Erythroblast (primary cell): ENCODE data around the gene MB21D2.

Experiments
- DNase-seq, 2 experiments: peaks; one replicate each; lab custom pipeline; 2025; lab: John Stamatoyannopoulos, UW
- GATA1 ChIP-seq: IDR thresholded peaks from 2 replicates; pipeline ENCODE4 v1.6.1; 2011; ENCODE audit warnings: low read depth, mild to moderate bottlenecking, control low read depth, low read length, moderate library complexity
- POLR2A ChIP-seq: IDR thresholded peaks from 2 replicates; pipeline ENCODE4 v1.6.1; 2011; ENCODE audit warnings: mild to moderate bottlenecking, low read length

Gene MB21D2

GRCh38 chr3:192870822-192871221 lies 46.8 kb downstream of the MB21D2 start:
- TF ChIP-seq GATA1 (no peak), POLR2A (no peak)
- no peak for DNase-seq

- no peak for TF ChIP-seq GATA1
- no peak for TF ChIP-seq POLR2A
- no peak for DNase-seq
Measured at GRCh38 chr3:192869131-192870031, 48.3 kb downstream of the MB21D2 start.

- no peak for DNase-seq
- no peak for TF ChIP-seq GATA1
- TF ChIP-seq POLR2A, result no peak
Measured at GRCh38 chr3:192867645-192868044, 50.0 kb downstream of the MB21D2 start.

DNA sequence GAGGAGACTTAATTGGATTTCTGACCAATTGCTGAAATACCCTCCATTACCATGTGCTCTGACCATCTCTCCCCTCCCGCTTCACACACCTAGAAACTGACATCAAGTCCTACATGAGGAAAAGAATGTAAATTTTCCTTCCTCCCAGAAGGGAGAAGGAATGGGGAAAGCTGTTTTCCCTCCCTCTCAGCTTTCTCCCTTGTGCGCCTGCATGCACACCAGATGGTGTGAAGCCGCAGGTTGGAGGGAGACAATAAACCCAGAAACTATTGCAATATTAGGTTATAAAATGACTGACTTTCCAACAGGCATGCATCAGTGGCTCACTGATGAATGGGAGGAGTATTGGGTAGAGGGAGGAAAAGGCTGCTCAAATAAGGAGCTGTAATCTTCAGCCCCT lies 50.9 kb downstream of the MB21D2 start:
- no peak for TF ChIP-seq POLR2A
- TF ChIP-seq GATA1, result no peak
- DNase-seq, result no peak

DNA sequence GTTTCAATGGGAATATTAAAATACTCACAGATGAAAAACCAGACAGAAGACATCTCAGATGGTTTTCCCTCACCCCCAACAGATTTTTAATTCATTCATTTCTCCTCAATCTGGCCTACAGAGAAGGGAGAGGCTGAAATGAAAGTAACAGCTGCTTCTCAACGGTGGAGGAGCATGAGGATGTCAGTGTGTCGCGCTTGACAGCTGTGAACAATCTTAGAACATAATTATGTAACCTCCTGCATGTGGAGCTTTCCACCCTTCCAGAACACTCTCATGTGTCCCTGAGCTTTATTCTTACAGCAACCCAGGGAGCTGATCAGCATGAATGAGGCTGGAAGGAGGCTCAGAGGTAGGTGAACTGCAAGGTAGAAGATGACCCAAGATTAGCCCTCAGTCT lies 52.7 kb downstream of the MB21D2 start:
- no peak for DNase-seq
- TF ChIP-seq GATA1 (no peak), POLR2A (no peak)

- no peak for TF ChIP-seq GATA1
- TF ChIP-seq POLR2A, result no peak
- no peak for DNase-seq
Measured at GRCh38 chr3:192863091-192863420, 54.6 kb downstream of the MB21D2 start.

GRCh38 chr3:192862408-192863090 lies 55.1 kb downstream of the MB21D2 start:
- DNase-seq, result no peak
- TF ChIP-seq GATA1 (no peak), POLR2A (no peak)

DNA sequence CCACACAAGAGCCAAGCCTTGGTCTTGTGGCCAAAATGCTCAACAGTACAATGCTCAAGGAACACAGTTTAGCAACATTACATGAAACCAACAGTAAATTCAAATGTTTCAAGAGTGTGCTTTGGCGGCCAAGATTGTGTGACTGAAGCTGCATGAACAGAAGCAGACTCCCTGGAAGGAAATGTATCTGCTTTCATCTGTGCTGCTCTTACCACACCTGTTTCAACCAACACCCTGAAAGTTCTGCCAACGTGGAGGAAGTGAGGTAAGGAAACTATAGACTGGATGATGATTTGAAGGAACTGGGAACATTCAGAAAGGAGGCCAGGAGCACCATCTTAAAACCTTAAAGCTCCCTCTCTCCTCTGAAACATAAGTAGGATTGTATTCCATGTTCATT lies 55.7 kb downstream of the MB21D2 start:
- no peak for DNase-seq
- TF ChIP-seq POLR2A (no peak), GATA1 (no peak)

- TF ChIP-seq POLR2A (no peak), GATA1 (no peak)
- DNase-seq, result no peak
Measured at GRCh38 chr3:192860454-192860853, 57.2 kb downstream of the MB21D2 start.

- DNase-seq, result no peak
- no peak for TF ChIP-seq GATA1
- no peak for TF ChIP-seq POLR2A
Measured at GRCh38 chr3:192858849-192859585, 58.6 kb downstream of the MB21D2 start.

- DNase-seq, result no peak
Measured at GRCh38 chr3:192857260-192857661, 60.4 kb downstream of the MB21D2 start.

GRCh38 chr3:192855434-192855833 lies 62.2 kb downstream of the MB21D2 start:
- DNase-seq, result no peak
- TF ChIP-seq GATA1, result no peak
- no peak for TF ChIP-seq POLR2A

More at GRCh38 chr3:192857260-192857661, 60.4 kb downstream of the MB21D2 start:
- no peak for TF ChIP-seq GATA1

GRCh38 chr3:192851821-192852372 lies 65.8 kb downstream of the MB21D2 start:
- no peak for DNase-seq
- no peak for TF ChIP-seq POLR2A
- TF ChIP-seq GATA1, result no peak
